Measurements from ENCODE around the gene SERPINI1.
A peak's percentile ranks its signal among the peaks of the same experiment; 100 is the strongest.

SERPINI1 gene

GRCh38 chr3:167735233-167736138 lies at the start of gene SERPINI1:
TSS of gene SERPINI1 (plus strand) at chr3:167735721. CDS start at chr3:167789129, 53,408 bp downstream.
- H3K4me3 ChIP-seq (ENCODE audit: low read depth, low read length), result peak within 1 kb of the TSS; percentile 98
- peak within 1 kb of the TSS; percentile 93 for H2AFZ ChIP-seq (ENCODE audit: low read length, unreplicated experiment)
- no peaks in the 10 kb centered on the region for H3K27me3 ChIP-seq (ENCODE audit: insufficient read depth, low read length)
- peaks cover 32% of the 10 kb centered on the region for H3K4me1 ChIP-seq (ENCODE audit: control insufficient read depth, insufficient read depth, low read length, unreplicated experiment)
- H3K27ac ChIP-seq (ENCODE audit: low read depth, low read length), result peak within 1 kb of the TSS; percentile 83
- H3K36me3 ChIP-seq (ENCODE audit: insufficient read depth, low read length), result no peaks in the 10 kb centered on the region
- peaks cover 39% of the 10 kb centered on the region for H3K79me2 ChIP-seq (ENCODE audit: control insufficient read depth, insufficient read depth, low read length, unreplicated experiment)

- no peaks in the 10 kb centered on the region for H3K27me3 ChIP-seq (ENCODE audit: insufficient read depth, low read length)
- H3K27ac ChIP-seq (ENCODE audit: low read depth, low read length), result no peak overlapping the region
- no peak overlapping the region for H3K4me3 ChIP-seq (ENCODE audit: low read depth, low read length)
- no peaks in the 10 kb centered on the region for H3K4me1 ChIP-seq (ENCODE audit: control insufficient read depth, insufficient read depth, low read length, unreplicated experiment)
- H3K79me2 ChIP-seq (ENCODE audit: control insufficient read depth, insufficient read depth, low read length, unreplicated experiment), result no peaks in the 10 kb centered on the region
- H3K36me3 ChIP-seq (ENCODE audit: insufficient read depth, low read length), result peaks cover 14% of the 10 kb centered on the region; the same call in 1 of the 2 replicates
- no peak overlapping the region for H2AFZ ChIP-seq (ENCODE audit: low read length, unreplicated experiment)
Measured at GRCh38 chr3:167691366-167691765, 44.2 kb upstream of the SERPINI1 start.

DNA sequence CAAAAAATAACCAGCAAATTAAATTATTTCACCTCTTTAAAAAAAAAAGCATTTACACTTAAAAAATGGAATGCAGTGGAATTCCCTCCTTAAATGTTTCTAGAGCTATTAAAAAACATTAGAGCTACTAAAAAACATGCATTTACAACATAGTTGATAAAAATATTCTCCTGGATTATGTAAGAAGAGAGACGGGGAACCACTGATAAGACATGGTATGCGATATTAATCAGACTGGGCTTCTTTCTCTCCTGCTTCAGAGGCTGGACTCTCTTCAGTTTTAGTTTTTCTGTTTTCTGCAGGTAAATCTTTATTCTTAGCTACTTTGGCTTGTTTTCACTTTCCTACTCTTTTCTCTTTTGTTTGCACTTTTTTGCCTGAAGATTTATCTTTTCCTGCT lies 41.4 kb upstream of the SERPINI1 start:
- no peaks in the 10 kb centered on the region for H3K4me1 ChIP-seq (ENCODE audit: control insufficient read depth, insufficient read depth, low read length, unreplicated experiment)
- no peaks in the 10 kb centered on the region for H3K27me3 ChIP-seq (ENCODE audit: insufficient read depth, low read length)
- H3K4me3 ChIP-seq (ENCODE audit: low read depth, low read length), result no peak overlapping the region
- H2AFZ ChIP-seq (ENCODE audit: low read length, unreplicated experiment), result no peak overlapping the region
- peaks cover 18% of the 10 kb centered on the region; the same call in 1 of the 2 replicates for H3K36me3 ChIP-seq (ENCODE audit: insufficient read depth, low read length)
- H3K27ac ChIP-seq (ENCODE audit: low read depth, low read length), result no peak overlapping the region
- H3K79me2 ChIP-seq (ENCODE audit: control insufficient read depth, insufficient read depth, low read length, unreplicated experiment), result peaks cover 6% of the 10 kb centered on the region

DNA sequence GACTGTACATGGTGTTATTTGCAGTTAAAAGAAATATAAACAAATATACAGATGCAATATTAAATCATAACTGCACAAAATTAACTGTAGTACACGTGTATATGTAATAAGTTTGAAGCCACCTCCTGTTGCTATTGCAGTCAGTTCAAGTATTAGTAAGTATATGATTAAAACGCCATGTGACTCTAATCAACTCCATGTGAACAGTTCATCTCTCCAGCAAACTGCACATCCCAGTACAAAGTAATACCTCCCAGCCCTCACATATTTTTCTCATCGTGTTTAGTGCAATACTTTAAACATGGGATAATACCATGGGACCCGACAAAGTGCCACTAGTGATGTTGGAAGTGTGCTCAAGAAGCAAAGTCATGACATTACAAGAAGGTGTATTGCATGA lies 35.5 kb upstream of the SERPINI1 start:
- Histone ChIP-seq H2AFZ (ENCODE audit: low read length, unreplicated experiment) (no peak overlapping the region), H3K4me1 (ENCODE audit: control insufficient read depth, insufficient read depth, low read length, unreplicated experiment) (no peaks in the 10 kb centered on the region), H3K36me3 (ENCODE audit: insufficient read depth, low read length) (peaks cover 25% of the 10 kb centered on the region), H3K27ac (ENCODE audit: low read depth, low read length) (no peak overlapping the region), H3K4me3 (ENCODE audit: low read depth, low read length) (no peak overlapping the region), H3K27me3 (ENCODE audit: insufficient read depth, low read length) (no peaks in the 10 kb centered on the region), H3K79me2 (ENCODE audit: control insufficient read depth, insufficient read depth, low read length, unreplicated experiment) (peaks cover 13% of the 10 kb centered on the region)

DNA sequence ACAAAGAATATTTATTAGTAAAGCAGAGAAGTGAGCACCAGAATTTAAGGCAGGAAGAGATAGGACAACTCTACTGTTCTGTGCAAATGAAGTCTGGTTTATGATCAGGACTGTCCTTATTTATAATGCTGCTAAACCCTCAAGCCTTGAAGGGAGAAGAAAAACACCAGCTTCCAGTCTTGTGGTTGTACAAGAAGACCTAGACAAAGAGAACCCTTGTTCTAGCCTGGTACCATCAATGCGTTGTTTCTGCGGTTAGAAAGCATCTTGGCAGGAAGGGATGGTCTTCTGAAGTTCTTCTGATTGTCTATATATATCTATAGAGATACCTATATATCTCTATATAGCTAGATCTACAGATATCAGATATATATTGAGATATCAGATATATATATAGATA lies 34.6 kb upstream of the SERPINI1 start:
- Histone ChIP-seq H3K27me3 (ENCODE audit: insufficient read depth, low read length) (no peaks in the 10 kb centered on the region), H3K79me2 (ENCODE audit: control insufficient read depth, insufficient read depth, low read length, unreplicated experiment) (peaks cover 17% of the 10 kb centered on the region), H3K4me3 (ENCODE audit: low read depth, low read length) (no peak overlapping the region), H3K4me1 (ENCODE audit: control insufficient read depth, insufficient read depth, low read length, unreplicated experiment) (peaks cover 5% of the 10 kb centered on the region), H3K36me3 (ENCODE audit: insufficient read depth, low read length) (peaks cover 25% of the 10 kb centered on the region), H3K27ac (ENCODE audit: low read depth, low read length) (no peak overlapping the region), H2AFZ (ENCODE audit: low read length, unreplicated experiment) (no peak overlapping the region)

DNA sequence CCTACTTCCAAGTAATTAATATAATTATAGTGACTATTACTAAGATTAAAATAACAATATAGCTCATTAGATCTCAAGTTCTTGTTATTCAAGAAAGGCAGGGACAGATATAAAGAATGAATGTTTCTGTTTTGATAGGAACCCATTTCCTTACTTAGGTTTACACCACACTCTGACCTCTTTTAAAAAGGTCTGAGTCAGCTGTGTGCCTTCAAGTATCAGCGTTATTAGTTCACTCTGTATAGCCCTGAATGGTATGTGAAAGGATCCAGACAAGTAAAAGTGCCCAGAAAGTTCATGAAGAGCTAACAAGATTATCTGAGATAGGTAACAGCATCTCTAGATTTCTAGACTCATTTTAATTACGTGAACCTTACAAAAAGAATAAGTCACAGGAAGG lies 29.7 kb upstream of the SERPINI1 start:
- Histone ChIP-seq H3K4me1 (ENCODE audit: control insufficient read depth, insufficient read depth, low read length, unreplicated experiment) (peaks cover 11% of the 10 kb centered on the region), H3K4me3 (ENCODE audit: low read depth, low read length) (no peak overlapping the region), H3K27ac (ENCODE audit: low read depth, low read length) (no peak overlapping the region), H3K36me3 (ENCODE audit: insufficient read depth, low read length) (peaks cover 33% of the 10 kb centered on the region), H3K27me3 (ENCODE audit: insufficient read depth, low read length) (no peaks in the 10 kb centered on the region), H3K79me2 (ENCODE audit: control insufficient read depth, insufficient read depth, low read length, unreplicated experiment) (peaks cover 33% of the 10 kb centered on the region), H2AFZ (ENCODE audit: low read length, unreplicated experiment) (no peak overlapping the region)

DNA sequence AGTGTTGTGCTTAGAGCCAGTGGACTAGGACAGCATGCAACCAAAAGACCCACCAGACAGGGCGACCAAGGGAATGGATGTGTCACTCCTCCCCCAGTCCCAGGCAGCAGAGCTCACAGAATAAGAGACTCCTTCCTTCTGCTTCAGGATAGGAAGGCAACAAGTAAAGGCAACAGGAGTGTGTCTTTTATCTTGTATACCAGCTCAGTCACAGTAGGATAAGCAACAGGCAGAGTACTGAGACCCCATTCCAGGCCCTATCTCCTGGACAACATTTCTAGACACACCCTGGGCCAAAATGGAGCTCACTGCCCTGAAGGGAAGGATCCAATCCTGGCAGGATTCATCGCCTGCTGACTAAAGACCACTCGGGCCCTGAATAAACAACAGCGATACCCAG lies 25.8 kb upstream of the SERPINI1 start:
- H2AFZ ChIP-seq (ENCODE audit: low read length, unreplicated experiment), result no peak overlapping the region
- H3K79me2 ChIP-seq (ENCODE audit: control insufficient read depth, insufficient read depth, low read length, unreplicated experiment), result peaks cover 67% of the 10 kb centered on the region
- no peaks in the 10 kb centered on the region for H3K27me3 ChIP-seq (ENCODE audit: insufficient read depth, low read length)
- no peak overlapping the region for H3K27ac ChIP-seq (ENCODE audit: low read depth, low read length)
- peaks cover 11% of the 10 kb centered on the region for H3K4me1 ChIP-seq (ENCODE audit: control insufficient read depth, insufficient read depth, low read length, unreplicated experiment)
- H3K4me3 ChIP-seq (ENCODE audit: low read depth, low read length), result no peak overlapping the region
- H3K36me3 ChIP-seq (ENCODE audit: insufficient read depth, low read length), result peaks cover 29% of the 10 kb centered on the region

GRCh38 chr3:167710552-167710951 lies 25.0 kb upstream of the SERPINI1 start:
- peaks cover 72% of the 10 kb centered on the region for H3K79me2 ChIP-seq (ENCODE audit: control insufficient read depth, insufficient read depth, low read length, unreplicated experiment)
- H3K27me3 ChIP-seq (ENCODE audit: insufficient read depth, low read length), result no peaks in the 10 kb centered on the region
- no peak overlapping the region for H2AFZ ChIP-seq (ENCODE audit: low read length, unreplicated experiment)
- H3K27ac ChIP-seq (ENCODE audit: low read depth, low read length), result no peak overlapping the region
- peaks cover 31% of the 10 kb centered on the region for H3K36me3 ChIP-seq (ENCODE audit: insufficient read depth, low read length)
- no peak overlapping the region for H3K4me3 ChIP-seq (ENCODE audit: low read depth, low read length)
- peaks cover 7% of the 10 kb centered on the region for H3K4me1 ChIP-seq (ENCODE audit: control insufficient read depth, insufficient read depth, low read length, unreplicated experiment)

- Histone ChIP-seq H3K27ac (ENCODE audit: low read depth, low read length) (no peak overlapping the region), H2AFZ (ENCODE audit: low read length, unreplicated experiment) (no peak overlapping the region), H3K4me1 (ENCODE audit: control insufficient read depth, insufficient read depth, low read length, unreplicated experiment) (peaks cover under 1% of the 10 kb centered on the region), H3K36me3 (ENCODE audit: insufficient read depth, low read length) (peaks cover 38% of the 10 kb centered on the region), H3K27me3 (ENCODE audit: insufficient read depth, low read length) (no peaks in the 10 kb centered on the region), H3K4me3 (ENCODE audit: low read depth, low read length) (no peak overlapping the region), H3K79me2 (ENCODE audit: control insufficient read depth, insufficient read depth, low read length, unreplicated experiment) (peaks cover 74% of the 10 kb centered on the region)
Measured at GRCh38 chr3:167711439-167711838, 24.1 kb upstream of the SERPINI1 start.

GRCh38 chr3:167712445-167712844 lies 23.1 kb upstream of the SERPINI1 start:
- Histone ChIP-seq H3K36me3 (ENCODE audit: insufficient read depth, low read length) (peaks cover 41% of the 10 kb centered on the region), H2AFZ (ENCODE audit: low read length, unreplicated experiment) (no peak overlapping the region)

DNA sequence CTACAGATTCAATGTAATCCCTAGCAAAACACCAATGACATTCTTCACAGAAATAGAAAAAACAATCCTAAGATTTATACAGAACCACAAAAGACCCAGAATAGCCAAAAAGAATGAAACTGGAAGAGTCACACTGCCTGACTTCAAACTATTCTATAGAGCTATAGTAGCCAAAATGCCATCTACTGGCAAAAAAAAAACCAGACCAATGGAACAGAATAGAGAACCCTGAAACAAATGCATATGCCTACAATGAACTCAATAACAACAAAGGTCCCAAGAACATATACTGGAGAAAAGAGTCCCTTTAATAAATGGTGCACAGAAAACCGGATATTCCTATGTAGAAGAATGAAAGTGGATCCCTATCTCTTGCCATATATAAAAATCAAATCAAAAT lies 20.6 kb upstream of the SERPINI1 start:
- H3K4me1 ChIP-seq (ENCODE audit: control insufficient read depth, insufficient read depth, low read length, unreplicated experiment), result no peaks in the 10 kb centered on the region
- H3K79me2 ChIP-seq (ENCODE audit: control insufficient read depth, insufficient read depth, low read length, unreplicated experiment), result peaks cover 69% of the 10 kb centered on the region
- H3K36me3 ChIP-seq (ENCODE audit: insufficient read depth, low read length), result peaks cover 58% of the 10 kb centered on the region
- H2AFZ ChIP-seq (ENCODE audit: low read length, unreplicated experiment), result no peak overlapping the region
- no peak overlapping the region for H3K27ac ChIP-seq (ENCODE audit: low read depth, low read length)
- no peaks in the 10 kb centered on the region for H3K27me3 ChIP-seq (ENCODE audit: insufficient read depth, low read length)
- no peak overlapping the region for H3K4me3 ChIP-seq (ENCODE audit: low read depth, low read length)

More at GRCh38 chr3:167712445-167712844, 23.1 kb upstream of the SERPINI1 start:
- Histone ChIP-seq H3K27me3 (ENCODE audit: insufficient read depth, low read length) (no peaks in the 10 kb centered on the region), H3K4me3 (ENCODE audit: low read depth, low read length) (no peak overlapping the region), H3K4me1 (ENCODE audit: control insufficient read depth, insufficient read depth, low read length, unreplicated experiment) (no peaks in the 10 kb centered on the region), H3K27ac (ENCODE audit: low read depth, low read length) (no peak overlapping the region), H3K79me2 (ENCODE audit: control insufficient read depth, insufficient read depth, low read length, unreplicated experiment) (peaks cover 72% of the 10 kb centered on the region)
